ENCODE data around the gene BEST4. TPM values are rescaled to one million over a fixed set of nuclear protein-coding genes. Genes with fewer than 3 reads are reported as not detected.
"Not testable (repeated sequence)": the region's sequence is repeated elsewhere in the genome, so short reads cannot be mapped to it uniquely, and the experiment has no call there.

Gene BEST4
- total RNA-seq, 1 donor from 2014 or later, result 0.16 TPM

DNA sequence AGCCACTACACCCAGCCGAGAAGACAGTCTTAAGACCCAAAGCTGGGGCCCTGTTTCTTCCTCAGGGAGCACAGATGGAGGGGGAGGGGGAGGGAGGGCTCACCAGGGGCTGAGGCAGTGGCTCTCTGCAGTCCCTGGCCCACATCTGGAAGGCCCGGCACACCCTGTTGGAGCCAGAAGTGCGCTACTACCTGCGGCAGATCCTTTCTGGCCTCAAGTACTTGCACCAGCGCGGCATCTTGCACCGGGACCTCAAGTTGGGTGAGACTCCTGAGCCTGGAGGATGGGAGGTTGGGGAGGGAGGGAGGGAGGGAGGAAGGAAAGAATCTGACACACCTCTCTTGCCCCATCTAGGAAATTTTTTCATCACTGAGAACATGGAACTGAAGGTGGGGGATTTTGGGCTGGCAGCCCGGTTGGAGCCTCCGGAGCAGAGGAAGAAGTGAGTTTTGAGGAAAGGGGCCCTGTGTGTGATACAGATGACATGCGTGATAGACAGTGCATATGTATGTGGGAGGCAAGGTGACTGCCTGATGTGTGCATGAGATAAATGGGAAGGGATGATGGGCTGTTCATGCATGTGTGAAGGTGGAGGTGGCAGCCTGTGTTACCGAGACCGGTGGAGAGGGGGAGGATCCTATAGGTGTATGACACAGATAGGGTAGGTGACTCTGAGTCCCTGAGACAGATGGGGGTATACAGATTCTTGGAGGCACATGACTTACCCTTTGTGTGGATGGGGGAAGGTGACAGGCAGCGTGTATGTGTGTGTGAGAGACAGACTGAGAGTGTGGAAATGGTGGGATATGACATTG is 13.7 kb upstream of the BEST4 start:
- DNase-seq, result no peak

GRCh38 chr1:44799770-44800584 is 12.0 kb upstream of the BEST4 start, which contains the start of gene PLK3:
Gene PLK3 (plus strand): TSS chr1:44800377. CDS start chr1:44800464, 87 bp downstream.
- peak; percentile 98 for DNase-seq

GRCh38 chr1:44798481-44799365 is 10.8 kb upstream of the BEST4 start:
- DNase-seq, result no peak

- DNase-seq, result not testable (repeated sequence)
Measured at GRCh38 chr1:44797886-44798285, 9.9 kb upstream of the BEST4 start.

- no peak for DNase-seq
Measured at GRCh38 chr1:44792736-44793502, 4.9 kb upstream of the BEST4 start.

- DNase-seq, result no peak
Measured at GRCh38 chr1:44790968-44791801, 3.2 kb upstream of the BEST4 start.

GRCh38 chr1:44787506-44787905 is 464 bp downstream of the BEST4 start:
- DNase-seq, result no peak

GRCh38 chr1:44786841-44787426 is 1.0 kb downstream of the BEST4 start:
- no peak for DNase-seq

GRCh38 chr1:44786138-44786840 is 1.7 kb downstream of the BEST4 start:
- DNase-seq, result no peak

- DNase-seq, result no peak
Measured at GRCh38 chr1:44785501-44786137, 2.4 kb downstream of the BEST4 start.

DNA sequence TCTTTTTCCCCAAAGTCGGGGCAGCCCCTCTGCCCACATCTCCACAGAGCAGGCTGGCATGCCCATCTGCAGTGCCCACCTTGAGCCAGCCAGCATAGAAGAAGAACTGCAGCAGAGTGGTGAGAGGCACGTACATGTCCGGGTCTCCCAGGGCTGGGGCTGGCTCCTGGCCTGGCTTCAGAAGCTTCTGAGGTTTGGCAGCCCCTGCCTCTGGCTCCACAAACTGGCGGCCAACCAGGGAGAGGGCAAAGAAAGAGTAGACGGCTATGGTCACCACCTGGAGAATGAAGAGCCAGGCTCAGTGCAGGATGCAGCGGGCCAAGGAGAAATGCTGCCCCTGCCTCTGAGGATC is 3.0 kb downstream of the BEST4 start:
- no peak for DNase-seq

DNA sequence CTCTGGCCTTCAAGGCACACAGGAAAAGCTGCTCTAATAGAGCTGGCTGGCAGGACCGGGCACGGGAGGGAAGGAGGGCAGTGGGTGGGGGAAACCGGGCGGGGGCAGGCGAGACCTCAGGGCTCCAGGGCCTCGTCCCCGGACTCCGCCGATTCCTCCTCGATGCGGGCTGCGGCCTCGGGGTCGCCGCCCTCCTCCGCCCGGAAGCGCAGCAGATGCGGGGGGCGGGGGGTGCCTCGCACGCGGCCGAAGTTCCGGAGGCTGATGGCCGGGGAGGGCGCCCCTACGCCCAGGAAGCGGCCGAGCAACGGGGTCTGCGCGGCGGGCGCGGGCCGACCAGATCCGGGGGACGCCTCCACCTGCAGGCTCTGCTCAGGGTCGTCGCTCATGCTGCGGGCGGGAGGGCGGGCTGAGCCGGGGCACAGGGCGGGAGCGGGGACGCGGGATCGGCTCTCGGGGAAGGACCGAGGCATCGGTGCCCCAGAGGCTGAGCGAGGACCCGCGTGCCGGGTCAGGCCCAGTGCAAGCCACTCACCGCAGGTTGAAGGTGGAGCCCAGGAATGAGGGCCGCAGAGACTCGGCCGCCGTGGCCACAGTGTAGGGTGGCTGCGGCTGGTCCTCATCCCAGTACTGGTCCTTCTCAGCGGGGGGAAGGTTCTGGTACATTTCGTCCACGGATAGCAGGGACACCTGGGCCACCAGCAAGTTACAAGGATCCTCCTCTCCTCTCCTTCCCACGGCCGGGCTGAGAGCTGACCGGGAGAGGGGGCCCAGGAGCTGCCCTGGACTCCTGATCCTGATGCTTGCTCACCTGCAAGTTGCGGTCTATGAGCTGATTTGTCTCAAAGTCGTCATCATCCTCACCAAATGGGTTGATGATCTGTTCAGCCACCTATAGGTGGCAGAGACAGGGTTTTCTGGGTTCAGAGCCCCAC is 3.6 kb downstream of the BEST4 start:
- DNase-seq, result no peak

DNA sequence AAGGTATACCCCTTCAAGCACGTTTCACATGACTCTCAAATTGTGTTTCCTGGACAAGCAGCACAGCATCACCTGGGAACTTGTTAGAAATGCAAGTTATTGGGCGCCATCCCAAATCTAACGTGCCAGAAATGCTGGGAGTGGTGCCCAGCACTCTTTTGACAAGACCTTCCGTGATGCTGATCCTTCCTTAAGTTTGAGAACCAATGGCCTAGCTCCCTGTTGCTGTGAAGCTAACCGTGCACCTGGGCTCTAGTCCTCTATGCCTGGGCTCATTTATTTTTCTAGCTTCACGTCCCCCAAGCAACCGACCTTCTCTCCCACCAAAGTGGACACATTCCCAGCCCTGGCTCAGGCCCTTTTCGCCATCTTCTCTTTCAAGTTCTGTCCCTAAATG is 4.3 kb downstream of the BEST4 start:
- no peak for DNase-seq

DNA sequence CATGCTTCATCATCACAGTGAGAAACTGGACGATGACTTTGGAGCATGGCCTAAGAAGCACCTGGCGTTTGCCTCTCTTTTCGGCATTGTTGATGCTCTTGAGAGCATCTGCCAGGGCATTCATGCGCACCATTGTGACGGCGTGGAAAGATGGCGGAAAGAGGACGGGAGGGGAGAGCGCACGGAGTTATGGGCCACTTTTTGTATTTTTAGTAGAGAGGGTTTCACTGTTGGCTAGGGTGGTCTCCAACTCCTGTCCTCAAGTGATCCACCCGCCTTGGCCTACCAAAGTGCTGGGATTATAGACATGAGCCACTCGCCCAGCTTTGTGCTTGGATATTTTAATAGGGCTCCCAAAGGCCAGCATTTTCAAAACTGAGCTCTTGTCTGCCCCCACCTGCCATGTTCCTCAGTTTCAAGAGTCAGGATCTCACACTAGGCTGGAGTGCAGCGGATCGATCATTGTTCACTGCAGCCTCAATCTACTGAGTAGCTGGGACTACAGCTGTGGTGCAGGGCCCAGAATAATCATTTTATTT is 7.3 kb downstream of the BEST4 start:
- no peak for DNase-seq

DNA sequence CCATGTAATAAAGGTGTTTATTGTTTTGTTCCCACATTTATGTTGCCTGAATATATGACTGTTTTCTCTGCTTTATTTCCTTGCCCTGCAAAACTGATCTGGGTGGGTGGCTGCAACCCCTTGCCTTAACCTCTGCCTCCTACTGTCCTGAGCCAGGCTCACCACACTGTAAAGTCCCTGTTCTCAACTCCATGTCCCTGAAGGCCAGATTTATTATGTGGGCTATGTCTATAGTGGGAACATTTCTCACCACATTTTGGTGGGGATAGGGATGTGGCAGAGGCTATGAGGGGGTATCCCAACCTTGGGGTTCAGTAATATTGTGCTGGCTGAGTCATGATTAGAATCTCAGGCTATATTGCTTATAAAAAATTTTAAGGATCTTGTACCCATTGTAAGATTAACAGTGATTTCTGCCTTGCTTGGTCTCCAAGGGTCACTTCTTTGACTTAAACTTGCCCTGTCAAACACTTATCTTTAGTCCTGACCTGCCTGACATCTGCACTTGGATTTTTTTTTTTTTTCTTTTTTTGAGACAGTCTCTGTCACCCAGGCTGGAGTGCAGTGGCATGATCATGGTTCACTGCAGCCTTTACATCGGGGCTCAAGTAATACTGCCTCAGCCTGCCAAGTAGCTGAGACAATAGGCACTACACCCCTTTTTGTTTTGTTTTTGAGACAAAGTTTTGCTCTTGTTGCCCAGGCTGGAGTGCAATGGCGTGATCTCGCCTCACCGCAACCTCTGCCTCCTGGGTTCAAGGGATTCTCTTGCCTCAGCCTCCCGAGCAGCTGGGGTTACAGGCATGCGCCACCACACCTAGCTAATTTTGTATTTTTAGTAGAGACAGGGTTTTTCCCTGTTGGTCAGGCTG is 9.0 kb downstream of the BEST4 start:
- no peak for DNase-seq

GRCh38 chr1:44777969-44778635 is 9.9 kb downstream of the BEST4 start:
- DNase-seq, result no peak
